Left lung (tissue), 10 donors: ENCODE measurements around the gene AAMDC. TPM values are rescaled to one million over a fixed set of nuclear protein-coding genes. Genes with fewer than 3 reads are reported as not detected.
"Not testable (repeated sequence)": the region's sequence is repeated elsewhere in the genome, so short reads cannot be mapped to it uniquely, and the experiment has no call there.

ENCODE experiments used
- ATAC-seq: fragments of 200-7000 bp; cut with Tn5 transposase; one replicate; pipeline ENCODE4 v1.9.1; 2020; ENCODE audit warnings: moderate library complexity
- DNase-seq, 4 donors: peaks; one replicate each; pipeline ENCODE4 v3.0.0-alpha.2; 2013 to 2020
- H3K27ac ChIP-seq, 2 donors: fragments of 200-600 bp; sonication (generic) in 1 of 2; one replicate each; pipeline versions ENCODE4 v1.5.0 to v1.8.0; 2020 to 2021
- H3K27me3 ChIP-seq, 2 donors: fragments of 200-600 bp; sonication (generic) in 1 of 2; one replicate each; pipeline versions ENCODE4 v1.5.0 to v1.8.0; 2020 to 2021
- H3K36me3 ChIP-seq, 2 donors: fragments of 200-600 bp; sonication (generic) in 1 of 2; one replicate each; pipeline versions ENCODE4 v1.5.0 to v1.8.0; 2020 to 2021
- H3K4me1 ChIP-seq, 2 donors: fragments of 200-600 bp; one replicate each; pipeline ENCODE4 v1.8.0; 2021
- H3K4me3 ChIP-seq, 2 donors: fragments of 200-600 bp; sonication (generic) in 1 of 2; one replicate each; pipeline versions ENCODE4 v1.5.0 to v1.8.0; 2020 to 2021; ENCODE audit warnings: mild to moderate bottlenecking in 1 of 2
- H3K9me3 ChIP-seq, 2 donors: fragments of 200-600 bp; sonication (generic) in 1 of 2; one replicate each; pipeline versions ENCODE4 v1.5.0 to v1.8.0; 2020 to 2021
- intact Hi-C, 2 donors: fragments of 100-400 bp; cut with DNase I; formaldehyde crosslinking; loops; one replicate each; pipeline versions ENCODE4 v1.11.2 to v1.14.2; 2022
- polyA plus RNA-seq, 6 donors: library from polyadenylated mRNA; unstranded; fragments of 120-200 nt; gene quantifications; one replicate each; pipeline ENCODE4 v1.2.1, GENCODE V29; 2013; ENCODE audit not compliant: insufficient read length in 6 of 6
- total RNA-seq, 2 donors: library from RNA; stranded (reverse); fragmentation: NEBNext Ultra II Directional; extraction: Animal tissue kit (Norgen Biotek cat#: 25700); gene quantifications; one replicate each; pipeline ENCODE4 v1.2.1, GENCODE V29; 2021
- TF ChIP-seq, protein P1 (sequence below), 2 donors: fragments of 200-600 bp; sonication (generic) in 1 of 2; IDR thresholded peaks; one replicate each; pipeline versions ENCODE4 v1.5.0 to v1.8.0; 2021; ENCODE audit warnings: antibody characterized with exemption in 2 of 2
- donor health status: DM: no; HTN: yes; CAD: no.
- donor health status: DM: no; HTN: no; CAD: no.

AAMDC gene
- total and polyA plus RNA-seq, 8 donors = 21.4 to 74.5 (median 58.1) TPM

DNA sequence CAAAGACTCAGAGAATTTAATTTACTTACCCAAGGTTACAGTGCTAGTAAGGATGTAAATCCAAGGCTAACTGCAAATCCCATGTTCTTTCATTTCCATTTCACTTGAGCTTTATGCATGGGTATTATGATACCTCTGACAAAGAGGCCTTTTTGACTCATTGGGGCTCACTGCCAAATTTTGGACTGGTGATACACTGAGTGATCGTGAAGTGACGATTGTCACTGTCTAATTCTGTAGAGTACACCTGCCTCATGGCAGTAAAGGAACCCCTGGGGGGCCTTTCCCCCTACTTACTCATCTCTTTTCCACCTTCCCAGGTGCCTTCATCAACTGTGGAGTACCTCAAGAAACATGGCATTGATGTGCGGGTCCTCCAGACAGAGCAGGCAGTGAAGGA lies 50.9 kb downstream of the AAMDC start:
- no peak overlapping the region for H3K4me3 ChIP-seq
- ATAC-seq = no peak
- DNase-seq = no peak

DNA sequence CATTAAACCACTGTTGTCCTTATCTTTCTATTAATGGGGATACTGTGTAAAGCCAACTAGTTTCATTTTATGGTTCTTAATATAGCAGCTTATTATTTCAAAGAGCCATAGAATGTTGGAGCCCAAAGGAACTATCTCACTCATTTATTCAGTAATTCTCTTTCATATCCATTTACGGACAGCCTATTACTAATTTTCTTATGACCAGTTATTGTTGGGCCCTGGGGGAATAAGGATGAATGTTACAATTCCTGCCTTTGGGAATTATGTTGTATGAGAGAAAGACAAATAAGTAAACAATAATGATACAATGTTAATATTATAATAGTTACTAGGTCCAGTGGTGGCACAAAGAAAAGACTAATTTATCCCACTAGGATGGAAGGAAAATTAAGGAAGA lies 52.4 kb downstream of the AAMDC start:
- no peak for DNase-seq
- Histone ChIP-seq H3K36me3 (peaks cover 0 to 68% of the 10 kb centered on the region in 2 donors), H3K27me3 (no peaks in the 10 kb centered on the region), H3K9me3 (no peaks in the 10 kb centered on the region), H3K4me1 (no peaks in the 10 kb centered on the region), H3K27ac (no peak overlapping the region), H3K4me3 (no peak overlapping the region)
- TF ChIP-seq, protein P1, sequence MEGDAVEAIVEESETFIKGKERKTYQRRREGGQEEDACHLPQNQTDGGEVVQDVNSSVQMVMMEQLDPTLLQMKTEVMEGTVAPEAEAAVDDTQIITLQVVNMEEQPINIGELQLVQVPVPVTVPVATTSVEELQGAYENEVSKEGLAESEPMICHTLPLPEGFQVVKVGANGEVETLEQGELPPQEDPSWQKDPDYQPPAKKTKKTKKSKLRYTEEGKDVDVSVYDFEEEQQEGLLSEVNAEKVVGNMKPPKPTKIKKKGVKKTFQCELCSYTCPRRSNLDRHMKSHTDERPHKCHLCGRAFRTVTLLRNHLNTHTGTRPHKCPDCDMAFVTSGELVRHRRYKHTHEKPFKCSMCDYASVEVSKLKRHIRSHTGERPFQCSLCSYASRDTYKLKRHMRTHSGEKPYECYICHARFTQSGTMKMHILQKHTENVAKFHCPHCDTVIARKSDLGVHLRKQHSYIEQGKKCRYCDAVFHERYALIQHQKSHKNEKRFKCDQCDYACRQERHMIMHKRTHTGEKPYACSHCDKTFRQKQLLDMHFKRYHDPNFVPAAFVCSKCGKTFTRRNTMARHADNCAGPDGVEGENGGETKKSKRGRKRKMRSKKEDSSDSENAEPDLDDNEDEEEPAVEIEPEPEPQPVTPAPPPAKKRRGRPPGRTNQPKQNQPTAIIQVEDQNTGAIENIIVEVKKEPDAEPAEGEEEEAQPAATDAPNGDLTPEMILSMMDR (IDR thresholded peaks at IDR 0.05) = no peak
- no peak for ATAC-seq
- intact Hi-C loops = no loop called here

More for the DNA sequence above, 50.9 kb downstream of the AAMDC start:
- Histone ChIP-seq H3K4me1 (no peaks in the 10 kb centered on the region), H3K27ac (no peak overlapping the region), H3K9me3 (no peaks in the 10 kb centered on the region), H3K36me3 (peaks cover 0 to 54% of the 10 kb centered on the region in 2 donors), H3K27me3 (no peaks in the 10 kb centered on the region)
- intact Hi-C loops = no loop called here
- TF ChIP-seq, protein P1 (IDR thresholded peaks at IDR 0.05) = no peak

GRCh38 chr11:77874206-77874605 lies 53.3 kb downstream of the AAMDC start:
- H3K9me3 ChIP-seq = no peaks in the 10 kb centered on the region
- DNase-seq (no peak), ATAC-seq (no peak)
- no peaks in the 10 kb centered on the region for H3K4me1 ChIP-seq
- TF ChIP-seq, protein P1 (IDR thresholded peaks at IDR 0.05) = no peak
- intact Hi-C loops = no loop called here
- no peaks in the 10 kb centered on the region for H3K27me3 ChIP-seq
- H3K27ac ChIP-seq = no peak overlapping the region
- H3K36me3 ChIP-seq = peaks cover 0 to 75% of the 10 kb centered on the region in 2 donors
- H3K4me3 ChIP-seq = no peak overlapping the region

DNA sequence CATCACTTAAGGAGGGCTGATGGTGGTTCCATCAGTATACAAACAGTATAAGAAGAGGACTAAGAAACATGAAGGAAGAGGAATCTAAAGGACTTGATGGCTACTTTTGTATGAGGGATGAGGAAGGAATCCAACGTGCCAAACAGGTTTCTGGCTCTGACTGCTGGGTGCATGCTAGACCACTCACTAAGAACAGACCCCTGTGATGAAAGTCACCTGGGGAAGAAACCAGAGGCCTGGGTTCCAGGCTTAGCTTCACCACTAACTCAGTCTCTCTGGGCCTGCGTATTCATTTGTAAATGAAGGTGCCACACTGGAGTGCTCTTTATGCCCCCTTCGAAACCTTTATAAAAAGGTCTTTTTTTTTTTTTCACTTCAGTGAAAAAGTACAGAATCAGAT lies 55.1 kb downstream of the AAMDC start:
- no peak overlapping the region for H3K4me3 ChIP-seq
- H3K27ac ChIP-seq = no peak overlapping the region
- H3K36me3 ChIP-seq = peaks cover 0 to 77% of the 10 kb centered on the region in 2 donors
- DNase-seq (no peak), ATAC-seq (no peak)
- intact Hi-C loops = no loop called here
- H3K9me3 ChIP-seq = no peaks in the 10 kb centered on the region
- H3K27me3 ChIP-seq = no peaks in the 10 kb centered on the region
- TF ChIP-seq, protein P1 (IDR thresholded peaks at IDR 0.05) = no peak
- H3K4me1 ChIP-seq = no peaks in the 10 kb centered on the region

DNA sequence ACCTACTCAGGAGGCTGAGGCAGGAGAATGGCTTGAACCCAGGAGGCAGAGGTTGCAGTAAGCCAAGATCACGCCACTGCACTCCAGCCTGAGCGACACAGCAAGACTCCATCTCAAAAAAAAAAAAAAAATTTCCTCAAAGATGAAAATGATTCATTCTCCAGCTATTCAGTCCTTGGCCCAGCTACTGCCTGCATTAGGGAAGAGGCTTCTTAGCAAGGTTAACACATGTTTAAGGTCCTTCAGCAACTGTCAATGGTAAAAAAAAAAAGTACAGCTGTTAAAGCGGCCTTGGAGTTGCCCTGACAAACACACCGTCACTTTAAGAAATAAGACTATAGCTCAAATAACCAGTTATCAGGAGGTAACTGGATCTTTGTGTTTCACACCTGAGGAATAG lies 57.3 kb downstream of the AAMDC start:
- H3K27me3 ChIP-seq, H3K9me3 ChIP-seq, H3K4me1 ChIP-seq, intact Hi-C loops, H3K4me3 ChIP-seq, H3K27ac ChIP-seq, DNase-seq: not testable (repeated sequence)
- H3K36me3 ChIP-seq = peaks cover 0 to 86% of the 10 kb centered on the region in 2 donors
- ATAC-seq = peak; percentile 62

GRCh38 chr11:77879218-77879617 lies 58.3 kb downstream of the AAMDC start:
- TF ChIP-seq, protein P1 (IDR thresholded peaks at IDR 0.05) = no peak
- DNase-seq (peak in 1 of 4 donors; percentile 44), ATAC-seq (no peak)

More at GRCh38 chr11:77879218-77879617, 58.3 kb downstream of the AAMDC start:
- H3K27me3 ChIP-seq = no peaks in the 10 kb centered on the region
- intact Hi-C loops = no loop called here
- no peaks in the 10 kb centered on the region for H3K9me3 ChIP-seq
- H3K36me3 ChIP-seq = peaks cover 0 to 96% of the 10 kb centered on the region in 2 donors
- no peak overlapping the region for H3K4me3 ChIP-seq
- H3K4me1 ChIP-seq = no peaks in the 10 kb centered on the region
- H3K27ac ChIP-seq = no peak overlapping the region
